Colonic mucosa (tissue), 4 donors: Measurements from ENCODE around the gene MRPS33. TPM values are rescaled to one million over a fixed set of nuclear protein-coding genes. Genes with fewer than 3 reads are reported as not detected.

ENCODE experiments used
- DNase-seq: peaks from one replicate; pipeline ENCODE4 v3.0.0-alpha.2; 2020
- H3K27ac ChIP-seq: fragments of 200-600 bp; one replicate; pipeline ENCODE4 v1.8.0; 2021
- H3K27me3 ChIP-seq: fragments of 200-600 bp; one replicate; pipeline ENCODE4 v1.8.0; 2021
- H3K36me3 ChIP-seq: fragments of 200-600 bp; one replicate; pipeline ENCODE4 v1.8.0; 2021
- H3K4me1 ChIP-seq: fragments of 200-600 bp; one replicate; pipeline ENCODE4 v1.8.0; 2021; ENCODE audit warnings: mild to moderate bottlenecking
- H3K4me3 ChIP-seq: fragments of 200-600 bp; one replicate; pipeline ENCODE4 v1.8.0; 2021
- H3K9ac ChIP-seq, 2 donors: one replicate each; pipeline ENCODE4 v1.7.0; 2013; ENCODE audit warnings: control low read depth in 2 of 2, low read depth in 2 of 2, low read length in 2 of 2
- H3K9me3 ChIP-seq: fragments of 200-600 bp; one replicate; pipeline ENCODE4 v1.8.0; 2021
- intact Hi-C: fragments of 100-400 bp; cut with DNase I; formaldehyde crosslinking; loops from one replicate; pipeline ENCODE4 v1.14.1; 2022
- total RNA-seq, 2 donors: library from RNA; stranded (reverse); fragmentation: NEBNext Ultra II Directional in 1 of 2; extraction: Animal tissue kit (Norgen Biotek cat#: 25700) in 1 of 2; gene quantifications; one replicate each; pipeline ENCODE4 v1.2.1, GENCODE V29; 2021
- TF ChIP-seq, protein P1 (sequence below): fragments of 200-600 bp; IDR thresholded peaks from one replicate; pipeline ENCODE4 v1.8.0; 2022; ENCODE audit warnings: antibody characterized with exemption, mild to moderate bottlenecking
- donor health status: healthy.
- donor health status: DM: no; HTN: no; CAD: no.
- donor health status: DM: no; HTN: no; CAD: no.

MRPS33 gene
- total RNA-seq, result 100 to 1,000 TPM in 1 of 2 donors, 10 to 100 TPM in 1; 77.3 to 123 TPM

DNA sequence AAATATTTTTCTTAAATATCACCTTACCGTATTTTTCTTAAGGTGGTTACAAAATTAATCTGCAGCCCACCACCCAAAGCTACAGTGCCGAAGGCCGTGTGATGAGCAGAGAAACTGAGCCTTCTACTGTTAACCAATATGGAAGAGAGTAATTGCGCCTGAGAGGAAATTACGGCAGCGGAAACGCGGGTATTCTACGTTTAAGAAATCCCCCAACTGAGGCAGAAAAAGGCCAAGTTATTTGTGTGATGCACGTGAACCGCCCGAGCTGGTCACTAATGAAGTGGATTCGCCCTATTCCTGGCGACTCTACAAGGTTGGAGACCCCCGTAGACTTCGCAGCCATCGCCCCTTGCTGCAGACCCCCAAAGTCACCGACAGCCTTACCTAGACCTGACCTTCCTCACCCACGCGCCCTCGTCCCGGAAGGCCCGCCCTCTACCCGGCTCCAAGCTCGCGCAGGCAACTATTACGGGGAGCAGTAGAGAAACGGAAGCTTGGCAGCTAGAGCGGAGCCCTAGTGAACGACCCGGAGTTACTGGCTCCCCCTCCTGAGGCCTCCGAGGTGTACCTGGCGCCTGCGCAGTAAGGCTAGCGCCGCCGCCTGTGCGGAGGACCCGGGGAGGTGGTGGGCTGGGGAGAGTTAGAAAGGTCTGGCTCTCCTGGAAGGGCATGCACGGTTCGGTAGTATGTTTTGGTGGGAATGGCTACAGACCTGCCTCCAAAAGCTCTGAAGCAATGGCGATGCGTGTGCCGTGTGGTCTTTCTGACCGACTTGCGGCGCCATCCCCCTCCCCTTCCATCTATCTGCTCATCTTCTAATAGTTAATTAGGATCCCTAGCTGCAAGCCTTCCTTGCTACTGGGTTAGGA is at the start of gene MRPS33:
Gene MRPS33 (minus strand): TSS at position 429 of the 872 bp plus-strand sequence. CDS start 4,319 bp downstream, outside the sequence.
- DNase-seq, result peak; percentile 97

DNA sequence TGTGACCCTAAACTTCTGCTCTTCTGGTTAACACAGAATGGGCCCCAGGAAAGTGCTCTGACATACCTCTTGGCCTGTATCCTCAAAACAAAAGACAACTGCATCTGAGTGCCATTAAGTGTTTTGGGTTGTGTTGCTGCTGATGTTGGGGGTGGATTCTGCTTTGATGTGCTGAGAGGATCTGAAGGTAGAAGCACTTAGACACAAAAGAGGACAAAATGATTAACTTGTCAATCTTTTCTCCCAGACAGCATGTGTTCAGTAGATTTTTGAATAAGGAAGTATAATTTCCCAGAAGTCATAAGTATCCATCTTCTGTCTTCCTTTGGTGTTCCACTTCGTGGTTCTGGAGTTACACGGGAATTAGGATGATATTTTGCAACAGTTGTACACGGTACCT is 43.0 kb upstream of the MRPS33 start:
- no peak for DNase-seq
- Histone ChIP-seq H3K4me3 (no peak overlapping the region), H3K27me3 (no peaks in the 10 kb centered on the region), H3K9ac (no peak overlapping the region), H3K4me1 (no peaks in the 10 kb centered on the region), H3K27ac (no peak overlapping the region), H3K9me3 (no peaks in the 10 kb centered on the region), H3K36me3 (no peaks in the 10 kb centered on the region)
- intact Hi-C loops, result no loop called here
- TF ChIP-seq, protein P1, sequence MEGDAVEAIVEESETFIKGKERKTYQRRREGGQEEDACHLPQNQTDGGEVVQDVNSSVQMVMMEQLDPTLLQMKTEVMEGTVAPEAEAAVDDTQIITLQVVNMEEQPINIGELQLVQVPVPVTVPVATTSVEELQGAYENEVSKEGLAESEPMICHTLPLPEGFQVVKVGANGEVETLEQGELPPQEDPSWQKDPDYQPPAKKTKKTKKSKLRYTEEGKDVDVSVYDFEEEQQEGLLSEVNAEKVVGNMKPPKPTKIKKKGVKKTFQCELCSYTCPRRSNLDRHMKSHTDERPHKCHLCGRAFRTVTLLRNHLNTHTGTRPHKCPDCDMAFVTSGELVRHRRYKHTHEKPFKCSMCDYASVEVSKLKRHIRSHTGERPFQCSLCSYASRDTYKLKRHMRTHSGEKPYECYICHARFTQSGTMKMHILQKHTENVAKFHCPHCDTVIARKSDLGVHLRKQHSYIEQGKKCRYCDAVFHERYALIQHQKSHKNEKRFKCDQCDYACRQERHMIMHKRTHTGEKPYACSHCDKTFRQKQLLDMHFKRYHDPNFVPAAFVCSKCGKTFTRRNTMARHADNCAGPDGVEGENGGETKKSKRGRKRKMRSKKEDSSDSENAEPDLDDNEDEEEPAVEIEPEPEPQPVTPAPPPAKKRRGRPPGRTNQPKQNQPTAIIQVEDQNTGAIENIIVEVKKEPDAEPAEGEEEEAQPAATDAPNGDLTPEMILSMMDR, result no peak

More for the DNA sequence above, at the start of gene MRPS33:
- no peaks in the 10 kb centered on the region for H3K9me3 ChIP-seq
- no peaks in the 10 kb centered on the region for H3K36me3 ChIP-seq
- peak within 1 kb of the TSS; percentile 40 for H3K4me3 ChIP-seq
- H3K27me3 ChIP-seq, result no peaks in the 10 kb centered on the region
- TF ChIP-seq, protein P1, result peak; percentile 15
- intact Hi-C loops, result no loop called here
- H3K27ac ChIP-seq, result peak within 1 kb of the TSS; percentile 67
- peak within 1 kb of the TSS; percentile 62 to 87 for H3K9ac ChIP-seq
- H3K4me1 ChIP-seq, result peaks cover 6% of the 10 kb centered on the region

DNA sequence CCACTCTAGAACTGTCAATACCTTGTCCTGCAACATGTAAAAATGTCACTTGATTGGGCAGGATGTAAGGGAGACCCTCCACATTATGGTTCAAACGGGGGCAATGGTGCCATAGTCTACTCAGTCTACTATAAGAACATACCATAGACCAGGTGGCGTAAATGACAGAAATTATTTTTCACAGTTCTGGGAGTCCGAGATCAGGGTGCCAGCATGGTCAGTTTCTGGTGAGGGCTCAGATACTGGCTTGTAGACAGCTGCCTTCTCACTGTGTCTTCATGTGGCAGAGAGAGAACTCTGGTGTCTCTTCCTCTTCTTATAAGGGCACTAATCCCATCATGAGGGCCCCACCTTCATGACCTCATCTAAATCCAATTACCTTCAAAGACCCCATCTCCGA is 40.4 kb upstream of the MRPS33 start:
- H3K36me3 ChIP-seq, result no peaks in the 10 kb centered on the region
- TF ChIP-seq, protein P1, result no peak
- no peak overlapping the region for H3K9ac ChIP-seq
- DNase-seq, result no peak
- H3K27me3 ChIP-seq, result no peaks in the 10 kb centered on the region
- H3K9me3 ChIP-seq, result no peaks in the 10 kb centered on the region
- intact Hi-C loops, result no loop called here
- no peak overlapping the region for H3K4me3 ChIP-seq
- H3K27ac ChIP-seq, result no peak overlapping the region
- no peaks in the 10 kb centered on the region for H3K4me1 ChIP-seq

DNA sequence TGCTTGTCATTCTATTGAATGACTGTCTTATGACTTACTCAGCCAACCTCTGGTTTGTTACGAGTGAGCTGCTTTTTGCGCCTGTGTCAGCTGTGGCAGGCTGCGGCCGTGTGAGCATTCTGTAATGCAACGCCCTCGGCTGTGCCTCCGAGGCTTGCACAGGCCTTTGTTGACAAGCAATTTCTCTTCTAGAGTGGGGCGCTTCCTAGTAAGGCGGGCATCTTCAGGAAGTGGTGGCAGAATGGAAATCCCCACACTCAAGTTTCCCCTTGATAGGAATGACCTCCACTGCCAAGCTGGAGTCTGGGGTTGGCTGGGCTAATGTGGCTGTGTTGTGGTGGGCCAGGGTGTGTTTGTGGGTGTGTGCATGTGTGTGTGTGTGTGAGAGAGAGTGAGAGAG is 38.9 kb upstream of the MRPS33 start:
- intact Hi-C loops, result no loop called here
- no peak overlapping the region for H3K9ac ChIP-seq
- H3K27ac ChIP-seq, result no peak overlapping the region
- no peak overlapping the region for H3K4me3 ChIP-seq
- no peaks in the 10 kb centered on the region for H3K27me3 ChIP-seq
- no peak for DNase-seq
- H3K36me3 ChIP-seq, result no peaks in the 10 kb centered on the region
- TF ChIP-seq, protein P1, result no peak
- H3K9me3 ChIP-seq, result no peaks in the 10 kb centered on the region
- H3K4me1 ChIP-seq, result no peaks in the 10 kb centered on the region

DNA sequence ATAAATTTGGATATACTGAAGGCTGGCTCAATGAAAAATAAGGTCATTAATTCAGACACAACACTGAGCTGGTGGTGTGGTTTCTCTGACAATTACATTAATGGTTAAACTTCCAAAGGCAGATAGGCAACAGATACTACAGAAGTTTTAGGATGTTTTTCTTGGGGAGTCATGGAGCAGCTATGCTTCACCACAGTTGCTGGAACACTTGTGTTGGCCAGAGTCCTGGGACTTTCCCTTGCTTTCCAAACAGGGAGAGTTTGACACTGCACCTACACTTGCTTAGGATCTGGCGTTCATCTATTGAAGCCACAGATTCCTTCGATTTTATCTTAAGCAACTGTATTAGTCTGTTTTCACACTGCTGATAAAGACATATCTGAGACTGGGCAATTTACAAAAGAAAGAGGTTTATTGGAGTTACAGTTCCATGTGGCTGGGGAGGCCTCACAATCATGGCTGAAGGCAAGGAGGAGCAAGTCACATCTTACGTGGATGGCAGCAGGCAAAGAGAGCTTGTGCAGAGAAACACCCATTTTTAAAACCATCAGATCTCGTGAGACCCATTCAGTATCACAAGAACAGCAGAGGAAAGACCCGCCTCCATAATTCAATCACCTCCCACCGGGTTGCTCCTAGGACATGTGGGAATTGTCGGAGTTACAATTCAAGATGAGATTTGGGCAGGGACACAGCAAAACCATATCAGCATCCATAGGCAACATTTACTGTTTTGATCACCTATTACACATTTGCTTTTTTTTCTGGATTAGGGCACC is 31.3 kb upstream of the MRPS33 start:
- Histone ChIP-seq H3K27me3 (no peaks in the 10 kb centered on the region), H3K9me3 (no peaks in the 10 kb centered on the region), H3K4me1 (no peaks in the 10 kb centered on the region), H3K36me3 (no peaks in the 10 kb centered on the region), H3K9ac (no peak overlapping the region), H3K27ac (no peak overlapping the region), H3K4me3 (no peak overlapping the region)
- no peak for DNase-seq
- intact Hi-C loops, result no loop called here
- TF ChIP-seq, protein P1, result no peak
